NCI-H187 (cell line): Measurements from ENCODE around the gene GCM1.

Source experiments
- DNase-seq, 2 experiments: peaks; one replicate each; lab custom pipeline; 2025; lab: John Stamatoyannopoulos, UW

GCM1 gene

GRCh38 chr6:53152576-53152975 is 3.9 kb upstream of the GCM1 start:
- no peak for DNase-seq

GRCh38 chr6:53151676-53152075 is 3.0 kb upstream of the GCM1 start:
- DNase-seq: no peak

- DNase-seq: no peak
Measured at GRCh38 chr6:53144802-53145201, 3.8 kb downstream of the GCM1 start.

GRCh38 chr6:53143710-53144109 is 4.9 kb downstream of the GCM1 start:
- no peak for DNase-seq

GRCh38 chr6:53142810-53143209 is 5.8 kb downstream of the GCM1 start:
- DNase-seq: no peak

- DNase-seq: no peak
Measured at GRCh38 chr6:53139841-53140413, 8.7 kb downstream of the GCM1 start.

GRCh38 chr6:53136000-53136609 is 12.5 kb downstream of the GCM1 start:
- no peak for DNase-seq

GRCh38 chr6:53134601-53135235 is 13.9 kb downstream of the GCM1 start:
- no peak for DNase-seq

- DNase-seq: no peak
Measured at GRCh38 chr6:53133961-53134360, 14.7 kb downstream of the GCM1 start.

- no peak for DNase-seq
Measured at GRCh38 chr6:53130569-53131290, 17.9 kb downstream of the GCM1 start.

- no peak for DNase-seq
Measured at GRCh38 chr6:53128842-53129241, 19.8 kb downstream of the GCM1 start.

- DNase-seq: no peak
Measured at GRCh38 chr6:53125276-53125675, 23.4 kb downstream of the GCM1 start.

GRCh38 chr6:53124131-53124800 is 24.4 kb downstream of the GCM1 start:
- DNase-seq: no peak

GRCh38 chr6:53119772-53120409 is 28.8 kb downstream of the GCM1 start:
- DNase-seq: no peak

- no peak for DNase-seq
Measured at GRCh38 chr6:53119349-53119748, 29.3 kb downstream of the GCM1 start.

- DNase-seq: no peak
Measured at GRCh38 chr6:53115741-53116140, 32.9 kb downstream of the GCM1 start.

GRCh38 chr6:53115113-53115512 is 33.5 kb downstream of the GCM1 start:
- no peak for DNase-seq

- DNase-seq: no peak
Measured at GRCh38 chr6:53113742-53114141, 34.9 kb downstream of the GCM1 start.

GRCh38 chr6:53112871-53113270 is 35.8 kb downstream of the GCM1 start:
- no peak for DNase-seq

- DNase-seq: no peak
Measured at GRCh38 chr6:53112404-53112803, 36.2 kb downstream of the GCM1 start.

GRCh38 chr6:53111865-53112264 is 36.8 kb downstream of the GCM1 start:
- no peak for DNase-seq

GRCh38 chr6:53109612-53110011 is 39.0 kb downstream of the GCM1 start:
- no peak for DNase-seq
